ENCODE measurements around the gene EPHA8.

EPHA8 gene

DNA sequence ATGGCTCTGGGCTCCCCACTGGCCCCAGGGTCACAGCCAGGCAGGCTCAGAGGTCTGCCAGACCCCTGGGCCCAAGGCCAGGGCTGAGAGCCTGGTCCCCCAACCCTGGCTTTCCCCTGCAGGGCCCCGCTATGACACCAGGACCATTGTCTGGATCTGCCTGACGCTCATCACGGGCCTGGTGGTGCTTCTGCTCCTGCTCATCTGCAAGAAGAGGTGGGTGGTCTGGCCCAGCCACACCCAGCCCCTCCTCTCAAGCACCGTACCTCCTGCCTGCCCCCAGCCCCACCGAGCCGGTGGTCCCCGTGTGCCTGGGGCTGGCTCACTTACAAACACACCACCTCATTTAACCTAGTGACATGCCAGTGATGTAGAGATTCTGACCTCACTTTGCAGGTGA, 31.8 kb downstream of the EPHA8 start:
- no peak for DNase-seq

DNA sequence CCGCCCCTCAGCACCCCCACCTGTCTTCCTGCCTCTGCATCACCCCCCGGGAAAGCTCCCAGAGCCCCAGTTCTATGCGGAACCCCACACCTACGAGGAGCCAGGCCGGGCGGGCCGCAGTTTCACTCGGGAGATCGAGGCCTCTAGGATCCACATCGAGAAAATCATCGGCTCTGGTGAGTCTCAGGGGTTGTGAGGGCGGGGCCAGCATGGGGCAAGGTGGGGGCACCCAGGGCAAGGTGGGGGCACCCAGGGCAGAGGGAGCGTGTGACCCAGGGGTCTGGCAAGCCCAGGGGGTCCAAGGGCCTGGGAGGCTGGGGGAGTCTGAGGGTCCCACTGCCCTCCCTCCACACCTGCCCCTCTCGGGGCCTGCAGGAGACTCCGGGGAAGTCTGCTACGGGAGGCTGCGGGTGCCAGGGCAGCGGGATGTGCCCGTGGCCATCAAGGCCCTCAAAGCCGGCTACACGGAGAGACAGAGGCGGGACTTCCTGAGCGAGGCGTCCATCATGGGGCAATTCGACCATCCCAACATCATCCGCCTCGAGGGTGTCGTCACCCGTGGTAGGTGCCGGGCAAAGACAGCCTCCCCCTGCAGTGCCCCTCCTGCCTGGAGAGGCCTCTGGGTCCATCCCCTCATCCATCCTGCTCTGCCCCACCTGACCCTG, 34.1 kb downstream of the EPHA8 start:
- no peak for DNase-seq

DNA sequence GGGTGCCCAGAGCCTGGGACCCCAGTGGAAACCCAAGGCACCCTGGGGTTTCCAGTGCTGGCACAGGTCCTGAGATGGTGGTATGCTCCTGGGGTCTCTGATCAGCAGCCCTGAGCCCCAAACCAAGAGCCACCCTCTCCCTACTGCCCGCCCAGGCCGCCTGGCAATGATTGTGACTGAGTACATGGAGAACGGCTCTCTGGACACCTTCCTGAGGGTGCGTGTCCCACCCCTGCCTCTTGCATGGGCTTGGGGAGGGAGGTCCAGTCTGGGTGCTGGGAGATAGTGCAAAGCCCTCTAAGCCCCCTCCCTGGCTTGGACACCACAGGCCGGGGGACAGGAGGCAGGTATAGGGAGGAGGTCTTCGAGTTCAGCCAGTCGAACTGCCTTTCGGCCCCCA, 34.7 kb downstream of the EPHA8 start:
- no peak for DNase-seq

DNA sequence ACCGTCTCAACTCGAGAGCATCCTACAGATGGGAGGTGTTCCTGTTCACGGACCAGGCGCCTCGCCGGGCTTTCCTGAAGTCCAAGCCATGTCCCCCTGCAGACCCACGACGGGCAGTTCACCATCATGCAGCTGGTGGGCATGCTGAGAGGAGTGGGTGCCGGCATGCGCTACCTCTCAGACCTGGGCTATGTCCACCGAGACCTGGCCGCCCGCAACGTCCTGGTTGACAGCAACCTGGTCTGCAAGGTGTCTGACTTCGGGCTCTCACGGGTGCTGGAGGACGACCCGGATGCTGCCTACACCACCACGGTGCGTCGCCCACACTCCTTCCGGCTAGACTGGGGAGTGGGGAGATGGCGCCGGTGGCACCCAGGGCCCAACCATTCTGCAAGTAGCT, 35.4 kb downstream of the EPHA8 start:
- DNase-seq = no peak

DNA sequence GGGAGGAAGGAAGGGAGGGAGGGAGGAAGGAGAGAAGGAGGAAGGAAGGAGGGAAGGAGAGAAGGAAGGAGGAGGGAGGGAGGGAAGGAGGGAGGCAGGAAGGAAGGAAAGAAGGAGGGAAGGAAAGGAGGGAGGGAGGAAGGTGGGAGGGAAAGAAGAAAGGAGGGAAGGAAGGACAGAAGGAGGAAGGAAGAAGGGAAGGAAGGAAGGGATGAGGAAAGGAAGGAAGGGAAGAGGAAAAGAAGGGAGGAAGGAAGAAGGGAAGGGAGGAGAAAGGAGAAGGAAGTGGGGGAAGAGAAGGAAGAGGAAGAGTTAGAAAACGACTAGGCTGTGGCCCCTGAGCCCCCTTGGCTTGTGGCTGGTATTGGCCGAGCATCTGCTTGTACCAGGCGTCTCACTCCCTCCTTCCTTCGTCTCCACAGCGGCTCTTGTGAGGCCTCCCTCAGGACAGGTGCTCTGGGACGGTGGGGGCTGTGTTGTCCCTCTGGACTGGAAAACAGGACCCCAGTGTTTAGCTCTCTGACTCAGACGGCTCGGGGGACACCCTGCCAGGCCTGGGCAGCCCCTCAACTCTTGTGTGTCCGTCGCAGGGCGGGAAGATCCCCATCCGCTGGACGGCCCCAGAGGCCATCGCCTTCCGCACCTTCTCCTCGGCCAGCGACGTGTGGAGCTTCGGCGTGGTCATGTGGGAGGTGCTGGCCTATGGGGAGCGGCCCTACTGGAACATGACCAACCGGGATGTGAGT, 37.0 kb downstream of the EPHA8 start:
- DNase-seq = no peak

DNA sequence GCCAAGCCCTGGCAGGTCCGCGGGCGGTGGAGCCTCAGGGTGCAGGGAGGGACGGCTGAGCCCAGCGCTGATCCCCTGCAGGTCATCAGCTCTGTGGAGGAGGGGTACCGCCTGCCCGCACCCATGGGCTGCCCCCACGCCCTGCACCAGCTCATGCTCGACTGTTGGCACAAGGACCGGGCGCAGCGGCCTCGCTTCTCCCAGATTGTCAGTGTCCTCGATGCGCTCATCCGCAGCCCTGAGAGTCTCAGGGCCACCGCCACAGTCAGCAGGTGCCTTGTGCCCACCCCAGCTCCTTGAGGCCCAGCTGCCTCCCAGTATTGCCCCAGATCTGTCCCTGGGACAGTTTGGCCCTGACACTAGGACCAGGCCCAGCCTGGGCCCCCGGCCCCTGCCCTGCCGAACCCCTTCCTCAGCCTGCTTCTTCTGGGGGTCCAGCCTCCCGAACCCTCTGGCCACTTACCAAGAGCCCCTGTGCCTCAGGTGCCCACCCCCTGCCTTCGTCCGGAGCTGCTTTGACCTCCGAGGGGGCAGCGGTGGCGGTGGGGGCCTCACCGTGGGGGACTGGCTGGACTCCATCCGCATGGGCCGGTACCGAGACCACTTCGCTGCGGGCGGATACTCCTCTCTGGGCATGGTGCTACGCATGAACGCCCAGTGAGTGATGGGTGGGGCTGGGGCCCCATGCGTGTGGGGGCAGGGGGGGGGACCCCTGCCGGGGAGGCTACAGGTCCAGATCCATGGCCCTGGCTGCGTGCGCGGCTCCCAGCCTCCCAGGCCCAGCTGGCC, 37.7 kb downstream of the EPHA8 start:
- DNase-seq = no peak

DNA sequence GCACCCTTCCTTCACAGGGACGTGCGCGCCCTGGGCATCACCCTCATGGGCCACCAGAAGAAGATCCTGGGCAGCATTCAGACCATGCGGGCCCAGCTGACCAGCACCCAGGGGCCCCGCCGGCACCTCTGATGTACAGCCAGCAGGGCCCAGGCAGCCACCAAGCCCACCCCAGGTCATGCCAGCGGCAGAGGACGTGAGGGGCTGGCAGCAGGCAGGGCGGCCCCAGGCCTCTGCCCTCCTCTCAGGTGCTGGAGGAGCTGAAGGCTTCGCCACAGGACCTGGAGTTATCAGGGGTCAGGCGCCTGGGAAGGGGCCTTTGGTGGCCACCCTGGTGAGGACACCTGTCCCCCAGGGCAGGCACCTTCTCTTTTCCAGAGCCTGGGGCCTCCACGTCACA, 38.3 kb downstream of the EPHA8 start:
- no peak for DNase-seq

DNA sequence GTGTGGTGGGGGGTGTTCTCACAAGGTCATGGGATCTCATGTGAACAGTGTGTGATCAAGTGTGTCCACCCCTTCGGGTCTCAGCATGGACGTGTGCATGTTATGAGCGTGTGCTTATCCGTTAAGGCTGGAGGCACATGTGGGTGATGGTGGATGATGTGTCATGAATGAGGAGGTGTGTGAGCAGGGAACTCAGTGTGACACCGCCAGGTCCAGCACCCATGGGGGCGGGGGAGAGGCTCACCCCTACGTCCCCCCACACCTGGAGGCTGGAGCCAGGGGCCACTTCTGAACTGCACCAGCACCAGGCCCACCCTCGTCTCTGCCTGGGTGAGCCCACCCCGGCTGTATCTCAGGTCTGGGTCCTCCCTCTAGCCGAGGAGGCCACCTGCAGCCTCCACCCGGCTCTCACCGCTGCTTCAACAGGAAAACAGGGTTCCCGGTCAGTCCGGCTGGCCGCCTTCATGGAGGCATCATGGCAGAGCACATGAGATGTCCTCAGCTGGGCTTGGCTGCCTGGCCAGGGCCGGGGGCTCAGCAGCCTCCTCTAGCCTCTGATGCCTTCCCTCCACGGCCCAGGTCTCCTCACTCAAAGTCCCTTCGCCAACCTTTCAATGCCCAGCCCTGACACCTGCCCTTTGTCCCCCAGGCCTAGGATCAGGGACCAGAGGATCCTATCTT, 38.9 kb downstream of the EPHA8 start:
- DNase-seq = no peak

DNA sequence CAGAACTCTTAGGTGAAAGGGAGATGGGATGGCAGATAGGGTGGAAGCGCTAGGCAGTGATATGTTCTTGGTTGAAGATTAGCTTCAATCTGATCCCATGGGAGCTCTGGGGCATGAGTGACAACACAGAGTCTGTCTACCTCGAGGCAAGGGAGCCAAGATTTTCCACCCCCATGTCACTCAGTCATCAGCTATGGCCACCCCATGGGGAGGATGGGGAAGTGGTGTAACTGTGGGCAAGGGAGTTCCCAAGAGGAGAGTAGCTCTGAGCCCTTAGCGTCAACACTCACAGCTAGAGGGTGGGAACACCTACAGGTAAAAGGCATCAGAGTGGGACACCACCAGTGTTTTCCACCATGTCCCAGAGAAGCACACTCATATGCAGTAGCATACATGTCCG, 42.9 kb downstream of the EPHA8 start:
- no peak for DNase-seq

DNA sequence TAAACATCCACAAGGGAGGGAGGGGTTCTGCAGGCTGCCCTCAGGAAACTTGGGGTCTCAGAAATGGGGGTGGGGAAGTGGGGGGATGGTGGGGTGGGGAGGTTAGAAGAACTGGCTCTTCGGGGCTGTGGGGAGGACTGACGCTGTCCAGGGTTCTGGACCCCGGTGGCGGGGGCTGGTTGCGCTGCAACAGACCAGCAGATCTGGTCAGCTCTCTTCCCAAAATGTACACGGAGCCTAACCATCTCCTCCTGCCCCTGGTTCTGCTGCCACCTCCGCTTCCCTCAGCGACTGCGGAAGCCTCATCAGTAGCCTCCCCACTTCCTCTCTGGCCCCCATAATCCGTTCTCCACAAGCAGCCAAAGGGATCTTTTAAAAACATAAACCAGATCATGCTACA, 43.9 kb downstream of the EPHA8 start:
- no peak for DNase-seq

DNA sequence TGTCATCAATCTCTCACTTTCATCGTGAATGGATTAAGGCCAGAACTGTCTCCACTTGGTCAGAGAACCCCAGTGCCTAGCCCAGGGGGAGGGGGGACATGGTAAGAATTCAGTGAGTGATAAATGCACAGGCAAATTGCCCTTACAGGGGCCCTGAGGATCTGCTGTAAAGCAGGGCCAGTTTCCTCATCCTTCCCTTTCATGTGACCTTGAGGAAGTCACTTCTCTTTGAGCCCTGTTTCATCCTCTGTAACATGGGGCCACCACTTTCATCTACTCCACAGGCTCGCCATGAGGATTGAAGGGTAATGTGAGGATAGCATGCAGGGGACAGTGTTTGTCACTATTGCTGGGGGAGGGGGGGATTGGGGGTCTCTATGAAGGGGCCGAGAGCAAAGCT, 45.1 kb downstream of the EPHA8 start:
- no peak for DNase-seq

DNA sequence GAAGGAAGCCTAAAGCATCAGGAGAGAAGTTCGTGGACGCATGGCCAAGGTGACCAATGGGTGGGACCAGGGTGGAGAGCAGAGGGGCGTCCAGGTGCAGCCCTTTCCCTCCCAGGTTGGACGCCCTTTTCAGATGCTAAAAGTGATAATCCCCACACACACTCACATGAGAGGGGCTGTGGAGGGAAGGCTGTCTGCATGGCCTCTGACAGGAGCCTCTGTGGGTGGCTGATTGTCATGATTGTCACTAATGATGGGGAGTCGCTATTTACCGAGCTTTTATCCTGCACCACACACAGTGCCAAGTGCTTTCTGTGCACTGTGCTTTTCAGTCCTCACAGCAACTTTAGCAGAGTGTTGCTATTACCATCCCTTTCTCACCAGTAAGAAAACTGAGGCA, 46.0 kb downstream of the EPHA8 start:
- no peak for DNase-seq

DNA sequence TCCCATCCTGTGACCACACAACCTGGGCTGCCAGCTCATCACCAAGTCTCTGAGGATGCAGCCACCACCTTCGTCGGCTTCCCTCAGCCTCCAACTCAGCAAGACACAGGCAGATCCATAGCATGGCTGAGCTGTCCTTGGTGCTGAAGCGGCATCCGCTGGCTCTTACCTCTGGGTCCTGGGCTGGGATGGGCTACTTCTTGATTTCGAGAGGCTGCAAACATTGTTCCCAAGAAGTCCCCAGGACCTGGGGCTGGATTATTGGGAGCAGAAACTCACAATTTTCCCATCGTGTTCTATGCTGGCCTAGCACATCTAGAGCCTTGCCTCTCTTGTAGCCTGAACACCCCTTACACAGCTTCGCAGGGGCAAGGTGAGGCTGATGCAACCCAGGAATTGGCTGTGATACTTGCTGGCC, 48.2 kb downstream of the EPHA8 start:
- DNase-seq = no peak

DNA sequence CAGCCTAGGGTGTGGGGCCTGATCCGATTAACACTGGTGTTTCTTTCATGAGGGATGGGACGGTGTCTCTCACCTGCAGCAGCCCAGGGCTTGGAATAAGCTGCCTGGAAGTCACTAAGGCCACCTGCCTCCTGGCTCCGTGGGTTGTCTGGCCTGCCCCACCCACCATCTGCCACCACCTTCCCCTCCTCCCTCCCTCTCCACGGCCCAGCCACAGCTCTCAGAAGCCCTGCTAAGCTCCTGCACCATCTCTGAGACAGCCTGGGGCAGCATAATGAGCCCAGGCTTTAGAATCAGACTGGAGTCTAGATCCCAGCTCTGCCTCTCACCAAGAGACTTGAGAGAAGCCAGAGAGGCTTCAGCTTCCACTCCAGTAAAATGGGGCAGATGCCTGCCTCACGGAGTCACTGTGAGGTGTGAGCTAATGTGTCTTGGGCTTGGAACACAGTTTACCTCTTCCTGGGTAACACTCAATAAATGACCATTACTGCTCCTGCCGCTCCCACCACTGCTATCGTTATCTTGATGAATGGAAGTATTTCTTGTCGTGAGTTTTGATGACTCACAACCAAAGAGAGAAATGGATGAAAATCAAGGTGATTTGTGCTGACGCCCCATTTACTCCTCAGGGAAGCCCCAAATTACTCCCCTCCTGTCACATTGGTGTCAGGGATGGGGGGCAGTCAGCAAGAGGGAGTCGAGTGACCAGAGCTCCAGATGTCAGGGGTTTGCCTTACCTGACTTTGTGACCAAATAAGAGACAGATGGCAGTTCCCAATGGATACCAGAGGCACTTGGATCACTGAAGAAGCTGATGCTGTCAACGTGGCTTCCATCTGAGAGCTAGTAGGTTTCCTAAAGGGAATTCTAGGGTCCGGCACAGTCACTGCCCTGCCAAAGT, 49.6 kb downstream of the EPHA8 start:
- DNase-seq = peak; percentile 59

DNA sequence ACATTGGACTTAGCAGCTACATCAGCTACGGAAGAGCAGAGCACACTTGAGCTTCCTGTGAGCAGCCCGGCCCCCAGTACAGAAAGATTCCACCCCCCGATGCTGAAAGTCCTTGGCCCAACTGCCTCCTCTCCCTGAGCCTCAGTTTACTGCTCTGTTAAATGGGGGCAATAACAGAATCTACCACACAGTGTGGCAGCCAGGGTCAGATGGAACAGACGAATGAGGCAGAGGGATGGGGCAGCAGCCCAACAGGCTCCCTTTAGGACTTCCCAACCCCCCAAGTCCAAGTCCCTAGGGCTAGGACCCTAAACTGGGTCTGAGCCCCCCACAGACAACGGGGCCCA, 50.3 kb downstream of the EPHA8 start:
- no peak for DNase-seq

DNA sequence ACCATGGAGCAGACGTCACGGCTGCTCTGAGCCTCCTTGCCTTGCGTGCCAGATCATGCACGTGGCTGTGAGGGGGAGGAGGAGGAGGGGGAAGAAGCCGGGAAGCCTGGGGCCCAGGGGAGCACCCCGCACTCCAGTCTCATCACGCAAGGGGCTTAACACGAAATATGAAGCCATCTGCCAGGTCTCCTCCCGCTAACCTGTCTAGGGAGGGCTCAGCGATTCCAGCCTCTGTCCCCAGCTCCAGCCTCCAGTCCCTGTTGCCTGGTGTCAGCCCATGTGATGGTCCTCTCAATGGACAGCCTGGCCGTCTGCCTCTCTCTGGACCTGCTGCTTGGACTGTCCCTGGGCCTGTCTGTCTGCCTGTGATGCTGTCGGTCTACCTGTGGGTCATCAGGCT, 50.7 kb downstream of the EPHA8 start:
- no peak for DNase-seq

DNA sequence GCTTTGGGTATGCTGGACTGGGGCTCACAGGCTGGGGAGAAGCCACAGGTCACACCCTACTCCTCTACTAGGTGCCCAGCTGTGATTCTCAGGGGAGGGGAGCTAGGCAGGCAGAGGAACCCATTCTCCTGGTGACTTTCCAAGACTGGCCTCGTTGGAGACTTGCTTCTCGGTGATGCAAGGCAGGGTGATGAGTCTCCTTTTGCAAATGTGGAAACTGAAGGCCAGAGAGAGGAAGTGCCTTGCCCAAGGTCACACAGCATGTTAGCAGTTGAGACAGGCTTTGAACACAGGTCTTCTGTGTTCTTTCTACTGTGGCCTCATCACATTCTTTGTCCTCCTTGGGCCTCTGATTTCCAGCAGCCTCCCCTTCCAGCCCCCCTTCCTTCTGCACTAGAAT, 52.6 kb downstream of the EPHA8 start:
- no peak for DNase-seq

DNA sequence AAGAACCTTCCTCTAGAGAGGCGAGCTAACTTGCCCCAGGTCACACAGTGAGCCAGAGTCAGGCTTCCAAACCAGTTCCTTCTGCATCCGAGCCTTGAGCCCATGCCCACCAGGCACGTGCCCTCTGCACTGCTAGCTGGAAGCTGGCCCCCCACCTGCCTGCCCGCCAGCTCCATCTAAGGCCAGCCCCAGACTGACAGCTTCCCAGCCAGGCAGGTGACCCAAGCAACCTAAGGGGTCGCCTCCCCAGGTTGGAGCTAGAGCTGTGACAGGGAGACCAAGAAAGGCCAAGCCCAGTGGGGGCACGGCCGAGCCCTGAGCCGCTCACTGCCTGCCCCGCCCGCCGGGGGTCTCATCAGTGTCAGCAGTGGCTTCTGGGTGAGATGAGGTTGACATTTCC, 53.3 kb downstream of the EPHA8 start:
- DNase-seq = no peak

DNA sequence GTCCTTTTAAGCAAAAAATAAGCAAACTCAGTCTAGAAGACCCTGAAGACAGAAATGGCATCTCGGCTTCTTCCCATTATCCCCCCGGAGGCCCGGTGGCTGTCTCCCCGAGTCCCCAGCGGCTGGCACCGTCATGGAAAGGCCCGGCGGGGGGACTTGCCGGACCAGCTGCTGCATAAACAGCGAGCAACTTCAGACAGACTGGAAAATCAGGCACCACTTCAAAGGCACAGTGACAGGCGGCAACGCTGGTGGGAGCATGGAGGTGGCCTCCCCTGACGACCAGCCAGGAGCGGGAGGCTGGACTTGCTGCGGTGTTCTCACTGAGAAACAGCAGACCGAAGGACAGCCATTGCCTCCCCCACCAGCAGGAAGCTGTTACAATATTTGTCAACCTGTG, 54.8 kb downstream of the EPHA8 start:
- DNase-seq = peak; percentile 63

DNA sequence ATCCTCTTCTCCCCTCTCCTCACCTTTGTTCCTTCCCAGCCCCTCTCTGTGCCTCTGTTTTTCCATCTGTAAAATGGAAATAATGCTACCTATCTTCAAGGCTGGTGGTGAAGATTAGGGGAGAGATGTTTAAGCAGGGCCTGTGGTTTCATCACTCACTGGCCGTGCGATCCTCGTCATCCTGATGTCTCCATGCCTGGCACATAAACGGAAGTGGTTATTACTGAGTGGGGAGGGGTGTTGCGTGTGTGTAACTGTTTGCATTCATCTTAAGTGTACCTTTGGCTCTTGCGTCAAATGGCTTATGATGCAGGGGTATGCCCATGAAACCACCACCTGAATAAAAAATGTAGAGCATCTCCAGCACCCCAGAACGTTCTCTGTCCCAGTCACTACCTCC, 56.0 kb downstream of the EPHA8 start:
- DNase-seq = peak; percentile 32

DNA sequence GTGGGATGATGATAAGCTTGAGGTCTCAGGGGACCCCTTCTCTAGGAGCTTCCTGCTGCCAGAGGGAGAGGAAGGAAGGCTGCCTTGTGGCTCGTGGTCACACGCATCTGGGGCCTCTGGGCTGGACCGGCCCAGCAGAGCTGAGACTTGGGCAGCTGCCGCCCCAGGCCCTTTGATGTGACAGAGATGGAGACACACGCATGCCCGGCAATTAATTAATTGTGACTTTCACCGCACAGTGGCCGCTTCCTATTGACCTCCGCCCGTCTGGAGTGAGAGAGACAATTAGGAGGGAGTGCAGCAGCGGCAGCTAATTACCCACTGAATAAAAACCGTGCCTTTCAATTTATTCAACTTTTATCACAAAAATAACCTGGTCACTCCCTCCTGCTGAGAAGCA, 56.5 kb downstream of the EPHA8 start:
- DNase-seq = no peak

DNA sequence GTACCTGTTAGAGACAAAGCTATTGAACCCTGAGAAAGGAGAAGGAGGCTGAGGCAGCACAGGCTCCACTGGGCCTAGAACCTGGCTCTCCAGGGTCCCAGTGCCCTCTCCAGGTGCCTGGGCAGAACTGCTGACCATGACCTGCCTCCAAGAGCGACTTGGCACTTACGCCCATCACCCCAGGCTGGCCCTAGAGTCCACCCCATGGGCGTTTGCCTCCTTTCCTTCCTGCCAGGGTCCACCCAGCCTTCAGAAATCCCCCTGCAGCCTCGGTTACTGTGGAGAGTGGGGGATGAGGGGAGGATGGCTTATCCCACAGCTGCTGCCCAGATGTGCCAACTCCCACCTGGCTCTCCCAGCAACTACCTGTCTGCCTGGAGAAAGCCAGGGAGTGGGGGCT, 58.5 kb downstream of the EPHA8 start:
- DNase-seq = no peak
